Smooth muscle cell (in vitro differentiated cells): Measurements from ENCODE around the gene PHLDA3. TPM values are rescaled to one million over a fixed set of nuclear protein-coding genes. Genes with fewer than 3 reads are reported as not detected.
"Not testable (repeated sequence)": the region's sequence is repeated elsewhere in the genome, so short reads cannot be mapped to it uniquely, and the experiment has no call there.

ENCODE experiments used
- DNase-seq: peaks from one replicate; lab custom pipeline; 2025; ENCODE audit not compliant: unreplicated experiment; lab: John Stamatoyannopoulos, UW
- H2AFZ ChIP-seq: fragments of 200-600 bp; sonication (generic); 2 replicates; pipeline ENCODE4 v1.6.0; 2016; ENCODE audit warnings: antibody characterized with exemption, low read depth, mild to moderate bottlenecking
- H3F3A ChIP-seq: fragments of 200-600 bp; sonication (generic); 2 replicates; pipeline ENCODE4 v1.6.0; 2017; ENCODE audit warnings: antibody characterized with exemption, low read depth
- H3K27ac ChIP-seq: fragments of 200-600 bp; sonication (generic); 2 replicates; pipeline ENCODE4 v1.5.1; 2016; ENCODE audit warnings: low read depth, mild to moderate bottlenecking
- H3K27me3 ChIP-seq: fragments of 200-600 bp; sonication (generic); 2 replicates; pipeline ENCODE4 v1.6.1; 2016; ENCODE audit warnings: low read depth, mild to moderate bottlenecking
- H3K36me3 ChIP-seq: fragments of 200-600 bp; sonication (generic); 2 replicates; pipeline ENCODE4 v1.5.1; 2016; ENCODE audit warnings: low read depth
- H3K4me1 ChIP-seq: fragments of 200-600 bp; sonication (generic); 2 replicates; pipeline ENCODE4 v1.5.1; 2016; ENCODE audit warnings: low read depth
- H3K4me2 ChIP-seq: fragments of 200-600 bp; sonication (generic); 2 replicates; pipeline ENCODE4 v1.6.0; 2016; ENCODE audit warnings: mild to moderate bottlenecking
- H3K4me3 ChIP-seq: fragments of 200-600 bp; sonication (generic); 2 replicates; pipeline ENCODE4 v1.5.1; 2016; ENCODE audit warnings: mild to moderate bottlenecking
- H3K79me2 ChIP-seq: fragments of 200-600 bp; sonication (generic); 2 replicates; pipeline ENCODE4 v1.6.0; 2016; ENCODE audit warnings: low read depth, mild to moderate bottlenecking
- H3K9ac ChIP-seq: fragments of 200-600 bp; sonication (generic); 2 replicates; pipeline ENCODE4 v1.6.0; 2016; ENCODE audit warnings: low read depth
- H3K9me3 ChIP-seq: fragments of 200-600 bp; sonication (generic); replicated peaks from 2 replicates; pipeline ENCODE4 v1.5.1; 2016; ENCODE audit warnings: low read depth
- H4K20me1 ChIP-seq: fragments of 200-600 bp; sonication (generic); 2 replicates; pipeline ENCODE4 v1.6.0; 2016; ENCODE audit warnings: low read depth
- WGBS: methylation state at CpG from one replicate; pipeline ENCODE4 v1.1.7; 2016; ENCODE audit warnings: low lambda C conversion rate; 5-methylcytosine and 5-hydroxymethylcytosine counted together
- polyA plus RNA-seq: library from polyadenylated mRNA; unstranded; fragments of >200 nt; fragmentation: Nextera tagmentation; extraction: Ambion mirVana; gene quantifications from 2 replicates; pipeline ENCODE4 v1.2.1, GENCODE V29; 2016
- total RNA-seq: library from RNA; depleted of rRNA; stranded (reverse); fragments of >200 nt; gene quantifications from 2 replicates; pipeline ENCODE4 v1.2.3, GENCODE V29; 2014
- TF ChIP-seq, protein P1 (sequence below): fragments of 200-600 bp; sonication (generic); IDR thresholded peaks from 2 replicates; pipeline ENCODE4 v1.5.1; 2017; ENCODE audit warnings: borderline replicate concordance, mild to moderate bottlenecking, antibody characterized with exemption; ENCODE audit not compliant: insufficient read depth, poor library complexity, severe bottlenecking

The PHLDA3 gene
- total and polyA plus RNA-seq, 2 experiments from 2014 or later, result 87.8 to 340 TPM

DNA sequence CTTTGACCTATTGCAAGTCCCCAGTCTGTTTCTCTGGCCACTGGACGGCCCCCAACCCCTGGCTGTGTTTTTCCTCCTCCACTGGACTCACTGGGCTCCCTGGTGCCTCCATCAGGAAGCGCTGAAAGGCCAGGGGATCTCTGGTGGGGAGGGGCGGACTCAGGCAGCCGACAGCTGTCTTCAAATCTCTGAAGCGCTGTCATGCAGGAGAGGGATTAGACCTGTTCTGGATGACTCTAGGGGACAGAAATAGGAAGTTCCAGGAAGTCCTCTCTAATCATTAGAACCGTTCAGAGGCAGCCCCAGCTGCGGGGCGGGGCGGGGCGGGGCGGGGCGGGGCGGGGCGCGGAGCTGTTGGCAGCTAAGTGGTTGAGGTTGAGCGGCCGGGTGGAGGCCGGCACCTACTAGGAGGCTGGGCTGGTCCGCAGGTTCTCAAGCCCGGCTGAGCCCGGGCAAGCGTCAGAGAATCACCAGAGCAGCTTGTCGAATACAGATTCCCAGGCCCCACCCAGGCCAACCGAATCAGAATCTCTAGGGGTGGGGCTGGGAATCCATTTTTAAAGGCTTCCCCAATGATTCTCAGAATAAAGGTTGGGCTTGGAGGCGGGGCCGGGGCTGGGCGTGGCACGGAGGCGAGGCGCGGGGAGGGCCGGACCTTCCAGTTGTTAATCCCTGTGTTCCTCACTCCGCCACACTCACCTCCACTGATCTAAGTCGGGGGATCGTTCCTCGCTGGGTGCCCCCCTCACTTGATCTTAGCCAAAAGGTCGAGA is 11.4 kb upstream of the PHLDA3 start:
- H3K27me3 ChIP-seq, result no peaks in the 10 kb centered on the region
- peak overlapping the region; percentile 45 for H3K27ac ChIP-seq
- H3K36me3 ChIP-seq, result no peaks in the 10 kb centered on the region
- 2% methylated on average over 36 of the region's 37 CpGs for WGBS
- H3K4me1 ChIP-seq, result peaks cover 17% of the 10 kb centered on the region
- TF ChIP-seq, protein P1, sequence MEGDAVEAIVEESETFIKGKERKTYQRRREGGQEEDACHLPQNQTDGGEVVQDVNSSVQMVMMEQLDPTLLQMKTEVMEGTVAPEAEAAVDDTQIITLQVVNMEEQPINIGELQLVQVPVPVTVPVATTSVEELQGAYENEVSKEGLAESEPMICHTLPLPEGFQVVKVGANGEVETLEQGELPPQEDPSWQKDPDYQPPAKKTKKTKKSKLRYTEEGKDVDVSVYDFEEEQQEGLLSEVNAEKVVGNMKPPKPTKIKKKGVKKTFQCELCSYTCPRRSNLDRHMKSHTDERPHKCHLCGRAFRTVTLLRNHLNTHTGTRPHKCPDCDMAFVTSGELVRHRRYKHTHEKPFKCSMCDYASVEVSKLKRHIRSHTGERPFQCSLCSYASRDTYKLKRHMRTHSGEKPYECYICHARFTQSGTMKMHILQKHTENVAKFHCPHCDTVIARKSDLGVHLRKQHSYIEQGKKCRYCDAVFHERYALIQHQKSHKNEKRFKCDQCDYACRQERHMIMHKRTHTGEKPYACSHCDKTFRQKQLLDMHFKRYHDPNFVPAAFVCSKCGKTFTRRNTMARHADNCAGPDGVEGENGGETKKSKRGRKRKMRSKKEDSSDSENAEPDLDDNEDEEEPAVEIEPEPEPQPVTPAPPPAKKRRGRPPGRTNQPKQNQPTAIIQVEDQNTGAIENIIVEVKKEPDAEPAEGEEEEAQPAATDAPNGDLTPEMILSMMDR, result no peak
- no peaks in the 10 kb centered on the region for H4K20me1 ChIP-seq
- H3K4me2 ChIP-seq, result peak overlapping the region; percentile 81
- peak overlapping the region; percentile 39 for H3K4me3 ChIP-seq
- no peaks in the 10 kb centered on the region for H3K79me2 ChIP-seq
- H2AFZ ChIP-seq, result no peak overlapping the region
- H3K9me3 ChIP-seq, result no peaks in the 10 kb centered on the region
- DNase-seq, result peak; percentile 78
- no peak overlapping the region for H3K9ac ChIP-seq
- peaks cover 19% of the 10 kb centered on the region for H3F3A ChIP-seq

DNA sequence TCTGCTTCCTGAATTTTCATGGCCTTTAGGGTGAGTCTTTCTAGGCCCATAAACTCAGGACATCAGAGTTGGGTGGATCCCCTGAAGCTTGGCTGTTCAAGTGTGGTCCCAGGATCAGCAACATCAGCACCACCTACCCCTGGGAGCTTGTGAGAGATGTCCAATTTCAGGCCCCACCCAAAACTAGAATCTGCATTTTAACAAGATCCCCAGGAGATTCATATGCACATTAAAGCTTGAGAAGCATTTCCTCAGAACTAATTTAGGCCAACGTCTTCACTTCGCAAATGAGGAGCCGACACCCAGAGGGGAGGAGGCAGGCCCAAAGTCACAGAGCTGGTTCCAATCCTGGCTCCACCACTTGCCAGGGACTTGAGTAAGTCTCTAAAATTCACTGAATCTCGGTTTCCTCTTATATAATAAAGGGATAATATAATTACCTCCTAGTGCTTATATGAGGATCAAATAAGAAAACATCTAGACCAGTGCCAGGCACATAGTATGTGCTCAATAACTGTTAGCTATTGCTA is 10.3 kb upstream of the PHLDA3 start:
- Histone ChIP-seq H3K27ac (no peak overlapping the region), H3F3A (peaks cover 13% of the 10 kb centered on the region), H3K9me3 (no peaks in the 10 kb centered on the region), H3K4me1 (peaks cover 17% of the 10 kb centered on the region), H4K20me1 (no peaks in the 10 kb centered on the region), H2AFZ (no peak overlapping the region), H3K79me2 (no peaks in the 10 kb centered on the region), H3K27me3 (no peaks in the 10 kb centered on the region), H3K9ac (no peak overlapping the region), H3K36me3 (no peaks in the 10 kb centered on the region), H3K4me3 (no peak overlapping the region), H3K4me2 (no peak overlapping the region)
- WGBS, result 77% methylated on average over 4 of the region's 4 CpGs
- TF ChIP-seq, protein P1, result no peak
- DNase-seq, result no peak

DNA sequence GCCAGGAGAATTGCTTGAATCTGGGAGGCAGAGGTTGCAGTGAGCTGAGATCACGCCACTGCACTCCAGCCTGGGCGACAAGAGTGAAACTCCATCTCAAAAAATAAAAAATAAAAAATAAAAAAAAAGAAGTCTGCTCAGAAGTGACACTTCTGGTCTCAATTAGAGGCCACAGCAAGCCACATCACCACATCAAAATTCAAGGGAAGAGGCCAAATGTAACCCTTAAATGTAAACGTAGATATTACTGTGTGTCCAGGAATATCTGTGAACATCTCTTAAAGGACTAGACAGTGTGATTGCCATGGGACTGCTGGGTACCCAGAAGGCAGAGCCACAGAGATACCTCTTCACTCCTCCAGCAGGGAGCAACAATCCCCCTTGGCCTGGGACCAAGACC is 9.7 kb upstream of the PHLDA3 start:
- H3K27me3 ChIP-seq, H3K79me2 ChIP-seq, H2AFZ ChIP-seq, H3K4me2 ChIP-seq, H3K9ac ChIP-seq, H3K9me3 ChIP-seq, H3K27ac ChIP-seq, DNase-seq, H3K4me3 ChIP-seq, H4K20me1 ChIP-seq, H3K36me3 ChIP-seq: not testable (repeated sequence)
- WGBS, result 81% methylated on average over 3 of the region's 3 CpGs
- peaks cover 13% of the 10 kb centered on the region for H3F3A ChIP-seq
- peaks cover 17% of the 10 kb centered on the region for H3K4me1 ChIP-seq

DNA sequence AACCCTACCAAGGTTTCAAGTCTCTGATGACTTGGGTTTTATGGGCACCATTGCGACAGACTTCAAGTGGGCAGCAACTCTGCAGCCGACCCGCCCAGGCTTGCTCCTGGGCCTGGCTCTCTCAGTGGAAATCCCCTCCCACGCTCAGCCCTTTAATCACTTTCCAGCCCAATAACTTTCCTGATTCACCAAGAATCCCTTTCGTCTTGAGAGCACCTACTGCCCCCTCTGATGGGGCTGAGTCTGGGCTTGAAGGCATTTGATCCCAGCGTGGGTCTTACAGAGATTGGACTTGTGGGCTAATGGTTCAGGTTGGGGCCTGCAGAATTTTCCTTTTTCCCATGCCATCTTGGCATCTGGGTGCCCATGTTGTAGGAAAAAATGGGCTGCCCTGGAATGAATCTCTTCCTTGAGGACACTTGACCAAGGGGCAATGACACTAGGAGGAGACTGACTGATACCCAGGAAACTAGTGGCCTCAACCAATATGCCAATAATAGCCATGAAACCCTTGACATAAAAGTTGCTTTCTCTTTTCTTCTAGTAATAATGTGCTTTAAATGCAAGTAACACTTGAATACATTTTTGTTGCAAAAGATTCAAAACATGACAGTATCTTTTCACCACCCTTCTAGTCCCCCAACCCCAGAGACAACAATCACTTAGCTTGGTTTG is 7.8 kb upstream of the PHLDA3 start:
- Histone ChIP-seq H3K27me3 (no peaks in the 10 kb centered on the region), H2AFZ (no peak overlapping the region), H3K9me3 (no peaks in the 10 kb centered on the region), H3K9ac (no peak overlapping the region), H3K27ac (peak overlapping the region; percentile 72), H3F3A (peaks cover 13% of the 10 kb centered on the region), H3K4me2 (peak overlapping the region; percentile 48), H3K4me1 (peaks cover 17% of the 10 kb centered on the region), H3K79me2 (no peaks in the 10 kb centered on the region), H3K36me3 (no peaks in the 10 kb centered on the region), H4K20me1 (no peaks in the 10 kb centered on the region), H3K4me3 (no peak overlapping the region)
- 9% methylated on average over 6 of the region's 6 CpGs for whole genome bisulfite sequencing
- TF ChIP-seq, protein P1, result no peak
- peak; percentile 26 for DNase-seq
